Glomerular endothelial cell (primary cell): ENCODE results near the gene ZNF600. TPM values are rescaled to one million over a fixed set of nuclear protein-coding genes. Genes with fewer than 3 reads are reported as not detected.
"Not testable (repeated sequence)": the region's sequence is repeated elsewhere in the genome, so short reads cannot be mapped to it uniquely, and the experiment has no call there.

Source experiments
- DNase-seq: peaks from one replicate; pipeline ENCODE4 v3.0.0-alpha.2; 2011; ENCODE audit warnings: low read depth, low spot score; ENCODE audit errors: extremely low read depth
- total RNA-seq: library from RNA; depleted of rRNA; stranded (reverse); fragments of >200 nt; gene quantifications from 2 replicates; pipeline ENCODE4 v1.2.3, GENCODE V29; 2015

ZNF600 gene
- total RNA-seq, 1 donor from 2014 or later, result 1.8 TPM

GRCh38 chr19:52742516-52742915 is 44.1 kb downstream of the ZNF600 start:
- DNase-seq, result no peak

DNA sequence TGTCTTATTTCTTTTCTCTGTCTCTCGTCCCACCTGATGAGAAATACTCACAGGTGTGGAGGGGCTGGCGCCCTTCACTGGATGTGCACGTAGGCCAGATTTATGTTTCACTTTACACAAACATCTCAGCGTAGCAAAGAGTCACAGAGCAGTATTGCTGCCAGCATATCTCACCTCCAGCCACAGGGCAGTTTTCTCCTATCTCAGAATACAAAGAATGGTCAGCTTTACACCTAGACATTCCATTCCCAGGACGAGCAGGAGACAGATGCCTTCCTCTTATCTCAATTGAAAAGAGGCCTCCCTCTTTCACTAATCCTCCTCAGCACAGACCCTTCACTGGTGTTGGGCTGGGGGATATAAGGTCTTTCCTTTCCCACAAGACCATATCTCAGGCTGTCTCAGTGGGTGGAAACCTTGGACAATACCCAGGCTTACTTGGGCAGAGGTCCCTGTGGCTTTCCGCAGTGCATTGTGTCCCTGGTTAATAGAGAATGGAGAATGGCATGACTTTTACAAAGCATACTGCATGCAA is 44.6 kb downstream of the ZNF600 start:
- DNase-seq, result no peak

GRCh38 chr19:52741371-52741770 is 45.2 kb downstream of the ZNF600 start:
- DNase-seq, result not testable (repeated sequence)

DNA sequence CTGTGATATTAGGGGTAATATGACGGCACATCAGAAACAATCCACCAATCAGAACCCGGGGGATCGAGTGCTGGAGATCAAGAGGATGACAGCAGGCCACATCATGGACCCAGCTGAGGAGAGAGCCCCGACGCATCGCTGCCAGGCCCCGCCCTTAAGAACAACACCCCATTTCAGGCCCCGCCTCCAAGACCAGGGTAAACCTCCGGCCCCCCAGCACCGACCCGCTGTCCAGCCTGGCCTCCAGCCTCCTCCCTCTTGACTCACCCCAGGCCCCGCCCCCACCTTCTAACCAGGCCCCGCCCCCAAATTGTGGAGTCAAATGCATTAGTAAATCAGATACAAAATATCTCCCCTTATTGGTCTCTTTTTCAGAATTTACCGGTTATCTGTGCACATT is 47.0 kb downstream of the ZNF600 start:
- DNase-seq, result no peak

- DNase-seq, result no peak
Observed at GRCh38 chr19:52735734-52736133, 50.9 kb downstream of the ZNF600 start.

- DNase-seq, result peak; percentile 72
Observed at GRCh38 chr19:52734893-52735661, 51.5 kb downstream of the ZNF600 start, which contains the start of gene ZNF611. Gene ZNF611, minus strand, starts transcription at chr19:52735044. Its CDS starts 19,150 bp downstream, at chr19:52715894.

- DNase-seq, result no peak
Observed at GRCh38 chr19:52734331-52734892, 52.2 kb downstream of the ZNF600 start.

- DNase-seq, result not testable (repeated sequence)
Observed at GRCh38 chr19:52726051-52726450, 60.5 kb downstream of the ZNF600 start.

GRCh38 chr19:52725528-52725961 is 61.0 kb downstream of the ZNF600 start:
- no peak for DNase-seq

- no peak for DNase-seq
Observed at GRCh38 chr19:52724701-52725514, 61.7 kb downstream of the ZNF600 start.

DNA sequence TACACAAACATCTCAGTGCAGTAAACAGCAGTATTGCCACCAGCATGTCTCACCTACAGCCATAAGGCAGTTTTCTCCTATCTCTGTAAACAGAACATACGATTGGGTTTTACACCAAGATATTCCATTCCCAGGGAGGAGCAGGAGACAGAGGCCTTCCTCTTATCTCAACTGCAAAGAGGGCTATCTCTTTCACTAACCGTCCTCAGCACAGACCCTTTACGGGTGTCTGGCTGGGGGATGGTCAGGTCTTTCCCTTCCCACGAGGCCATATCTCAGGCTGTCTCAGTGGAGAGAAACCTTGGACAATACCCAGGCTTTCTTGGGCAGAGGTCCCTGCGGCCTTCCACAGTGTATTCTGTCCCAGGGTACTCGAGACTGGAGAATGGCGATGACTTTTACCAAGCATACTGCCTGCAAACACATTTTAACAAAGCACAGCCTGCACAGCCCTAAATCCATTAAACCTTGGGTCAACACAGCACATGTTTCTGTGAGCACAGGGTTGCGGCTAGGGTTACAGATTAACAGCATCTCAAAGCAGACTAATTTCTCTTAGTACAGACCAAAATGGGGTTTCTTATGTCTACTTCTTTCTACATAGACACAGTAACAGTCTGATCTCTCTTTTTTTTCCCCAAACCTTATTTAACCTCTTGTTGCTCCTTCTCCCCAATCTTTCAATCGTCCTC is 62.5 kb downstream of the ZNF600 start:
- DNase-seq, result not testable (repeated sequence)

DNA sequence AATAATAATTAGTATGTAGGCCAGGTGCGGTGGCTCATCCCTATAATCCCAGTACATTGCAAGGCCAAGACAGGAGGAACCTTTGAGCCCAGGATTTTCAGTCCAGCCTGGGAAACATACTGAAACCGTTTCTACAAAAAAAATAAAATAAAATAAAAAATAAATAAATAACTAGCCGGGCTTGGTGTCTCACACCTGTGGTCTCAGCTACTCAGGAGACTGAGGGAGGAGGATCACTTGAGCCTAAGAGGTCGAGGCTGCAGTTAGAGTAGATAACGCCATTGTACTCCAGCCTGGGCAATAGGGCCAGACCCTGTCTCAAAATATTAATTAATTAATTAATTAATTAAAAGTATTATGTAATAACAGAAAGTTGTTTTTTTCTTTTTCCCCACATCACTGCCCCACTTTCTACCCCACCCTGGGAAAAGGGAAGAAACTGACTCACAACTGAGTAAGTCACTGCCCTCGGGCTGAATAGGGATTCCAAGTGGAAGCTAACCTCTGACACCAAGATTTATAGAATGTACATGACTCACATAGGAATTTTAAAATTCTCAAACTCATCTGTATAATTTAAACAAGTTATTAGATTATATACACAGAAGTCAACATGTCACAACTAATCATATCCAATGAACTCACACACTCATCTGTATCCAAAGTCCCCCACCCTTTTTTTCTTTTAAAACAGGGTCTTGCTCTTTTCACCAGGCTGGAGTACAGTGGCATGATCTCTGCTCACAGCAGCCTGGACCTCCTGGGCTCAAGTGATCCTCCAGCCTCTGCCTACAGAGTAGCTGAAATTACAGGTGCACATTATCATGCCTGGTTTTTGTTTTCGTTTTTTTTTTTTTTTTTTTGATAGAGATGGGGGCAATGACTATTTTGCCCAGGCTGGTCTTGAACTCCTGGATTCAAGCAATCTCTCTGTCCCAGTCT is 64.3 kb downstream of the ZNF600 start:
- no peak for DNase-seq

GRCh38 chr19:52720541-52720940 is 66.0 kb downstream of the ZNF600 start:
- DNase-seq, result not testable (repeated sequence)

- no peak for DNase-seq
Observed at GRCh38 chr19:52716522-52716921, 70.1 kb downstream of the ZNF600 start.

DNA sequence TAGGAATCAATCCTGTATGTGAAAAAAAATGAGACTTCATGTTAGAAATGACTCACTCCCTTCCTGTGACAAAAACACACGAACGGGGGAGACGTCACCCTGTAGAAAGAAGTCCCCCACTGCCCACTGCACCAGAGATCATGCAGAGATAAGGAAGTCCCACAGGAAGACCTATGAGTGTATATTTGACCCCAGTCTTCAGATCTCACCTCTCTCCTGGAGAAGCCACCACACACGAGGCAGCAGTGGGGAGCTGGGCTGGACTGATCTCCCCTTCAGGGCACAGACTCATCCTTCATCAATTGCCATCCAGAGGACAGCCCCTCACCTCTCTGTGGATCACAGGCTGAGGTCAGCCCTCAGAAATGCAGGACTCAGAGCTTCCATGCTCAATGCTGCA is 70.7 kb downstream of the ZNF600 start:
- DNase-seq, result not testable (repeated sequence)

DNA sequence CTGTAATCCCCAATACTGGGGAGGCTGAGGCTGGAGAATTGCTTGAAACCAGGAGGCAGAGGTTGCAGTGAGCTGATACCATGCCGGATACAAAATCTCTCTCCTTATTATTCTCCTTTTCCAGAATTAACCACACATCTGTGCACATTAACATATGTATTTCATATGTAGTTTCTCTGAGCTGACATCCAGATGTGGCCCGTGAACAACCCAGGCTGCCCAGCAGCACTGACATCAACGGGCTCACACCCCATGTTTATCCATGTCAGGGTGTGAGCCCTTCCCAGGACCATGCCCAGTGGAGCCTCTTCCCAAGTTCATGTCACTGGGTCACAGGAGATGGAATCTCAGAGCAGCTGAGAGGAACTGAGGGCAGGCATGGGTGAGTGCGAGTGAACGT is 71.3 kb downstream of the ZNF600 start:
- DNase-seq, result not testable (repeated sequence)
